Adrenal gland (tissue), 5 donors: ENCODE measurements around the gene HSD17B12.

Source experiments
- CTCF ChIP-seq, 6 experiments: fragments of 450-650 bp in 4 of 6; fragments of 200-600 bp in 2 of 6; sonication (generic) in 1 of 6; IDR thresholded peaks; 1 replicate in 5 of 6; 2 replicates in 1 of 6; pipeline versions ENCODE4 v1.5.1 to v1.8.0; 2016 to 2021; ENCODE audit warnings: antibody characterized with exemption in 6 of 6, mild to moderate bottlenecking in 2 of 6, moderate library complexity in 1 of 6
- POLR2A ChIP-seq, 2 donors: fragments of 450-650 bp; IDR thresholded peaks; one replicate each; pipeline ENCODE4 v1.6.1; 2017; ENCODE audit warnings: antibody characterized with exemption in 2 of 2, mild to moderate bottlenecking in 2 of 2, moderate library complexity in 1 of 2
- donor health status: DM: no; HTN: no; CAD: no.

DNA sequence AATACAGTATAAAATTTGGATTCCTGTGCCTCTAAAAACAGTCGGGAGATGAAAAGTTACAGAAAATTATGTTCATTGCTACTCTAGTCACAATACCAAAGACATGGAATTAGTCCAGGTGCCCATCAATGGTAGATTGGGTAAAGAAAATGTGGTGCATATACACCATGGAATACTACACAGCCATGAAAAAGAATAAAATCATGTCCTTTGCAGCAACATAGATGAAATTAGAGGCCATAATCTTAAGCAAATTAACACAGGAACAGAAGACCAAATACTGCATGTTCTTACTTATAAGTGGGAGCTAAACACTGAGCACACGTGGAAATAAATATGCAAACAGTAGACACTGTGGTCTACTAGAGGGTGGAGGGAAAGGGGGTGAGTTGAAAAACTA lies 67.6 kb downstream of the HSD17B12 start:
- TF ChIP-seq CTCF (IDR thresholded peaks at IDR 0.05) (no peak), POLR2A (IDR thresholded peaks at IDR 0.05) (no peak)
